BJ (cell line): ENCODE measurements around the gene DDR1. TPM values are rescaled to one million over a fixed set of nuclear protein-coding genes. Genes with fewer than 3 reads are reported as not detected.
A peak's percentile ranks its signal among the peaks of the same experiment; 100 is the strongest.

Experiments
- CTCF ChIA-PET: fragments of 350-600 bp; formaldehyde crosslinking; extraction: SDS; loops from one replicate; lab custom pipeline; 2021; ENCODE audit warnings: antibody characterized with exemption, inconsistent platforms; lab: Yijun Ruan, JAX
- POLR2A ChIA-PET: fragments of 300-600 bp; sonication (Branson Sonifier 250); formaldehyde crosslinking; extraction: SDS; loops from one replicate; lab custom pipeline; 2021; ENCODE audit warnings: antibody characterized with exemption; lab: Charles Lee
- DNase-seq: peaks from one replicate; pipeline ENCODE4 v3.0.0-alpha.2; 2011; ENCODE audit warnings: low read depth
- H3K27me3 ChIP-seq: 2 replicates; pipeline ENCODE4 v1.6.0; 2011; ENCODE audit warnings: low read length; ENCODE audit not compliant: control insufficient read depth, insufficient read depth
- H3K36me3 ChIP-seq: 2 replicates; pipeline ENCODE4 v1.5.1; 2011; ENCODE audit warnings: low read length; ENCODE audit not compliant: control insufficient read depth, insufficient read depth
- H3K4me3 ChIP-seq: 2 replicates; pipeline ENCODE4 v1.5.1; 2011; ENCODE audit warnings: low read depth, mild to moderate bottlenecking, control low read depth, low read length
- CTCF ChIP-seq: IDR thresholded peaks from 2 replicates; pipeline ENCODE4 v1.5.1; 2011; ENCODE audit warnings: low read depth, mild to moderate bottlenecking, control low read depth, inconsistent platforms, low read length, moderate library complexity; ENCODE audit not compliant: insufficient read depth
- polyA plus RNA-seq: library from polyadenylated mRNA; depleted of rRNA; stranded (reverse); fragments of >200 nt; gene quantifications from 2 replicates; pipeline ENCODE4 v1.2.3, GENCODE V29; 2011

Gene DDR1
- polyA plus RNA-seq, 1 experiment: 17.0 TPM

GRCh38 chr6:30877419-30878262, 6.7 kb upstream of the DDR1 start:
- CTCF ChIA-PET: interaction anchor here (0.6 to 12.0 kb wide), 25 partner anchors 10 to 202 kb away, joined by 3 to 274 read pairs (median 5); partner anchors contain the start of gene VARS2
- H3K4me3 ChIP-seq: peak overlapping the region; percentile 12; the same call in 1 of the 2 replicates
- DNase-seq: peak; percentile 34
- no peaks in the 10 kb centered on the region for H3K27me3 ChIP-seq
- POLR2A ChIA-PET: no interaction called here
- H3K36me3 ChIP-seq: no peaks in the 10 kb centered on the region
- peak; percentile 91 for TF ChIP-seq CTCF

GRCh38 chr6:30879684-30880427, 4.5 kb upstream of the DDR1 start:
- no peak for DNase-seq
- H3K4me3 ChIP-seq: no peak overlapping the region
- no peaks in the 10 kb centered on the region for H3K36me3 ChIP-seq
- ChIA-PET CTCF (interaction anchor here (1.0 to 12.0 kb wide), 7 partner anchors 9 to 219 kb away, joined by 3 to 274 read pairs (median 5); partner anchors contain the start of gene VARS2), POLR2A (no interaction called here)
- no peak for TF ChIP-seq CTCF
- no peaks in the 10 kb centered on the region for H3K27me3 ChIP-seq

- no peaks in the 10 kb centered on the region for H3K27me3 ChIP-seq
- no peak for DNase-seq
- CTCF ChIA-PET: interaction anchor here (1.0 to 12.0 kb wide), 8 partner anchors 10 to 199 kb away, joined by 3 to 274 read pairs (median 4); partner anchors contain the start of gene VARS2
- no peak overlapping the region for H3K4me3 ChIP-seq
- H3K36me3 ChIP-seq: no peaks in the 10 kb centered on the region
- no peak for TF ChIP-seq CTCF
- POLR2A ChIA-PET: no interaction called here
Measured at GRCh38 chr6:30880698-30881252, 3.5 kb upstream of the DDR1 start.

GRCh38 chr6:30881392-30882203, 2.7 kb upstream of the DDR1 start:
- TF ChIP-seq CTCF: no peak
- H3K27me3 ChIP-seq: no peaks in the 10 kb centered on the region
- ChIA-PET POLR2A (interaction anchor here (0.6 to 1.6 kb wide), 4 partner anchors 24 to 266 kb away, joined by 3 to 13 read pairs (median 6); no protein-coding TSS in a partner anchor), CTCF (interaction anchor here (0.8 to 12.0 kb wide), 10 partner anchors 9 to 203 kb away, joined by 3 to 274 read pairs (median 4); partner anchors contain the start of gene VARS2)
- no peak overlapping the region for H3K4me3 ChIP-seq
- DNase-seq: no peak
- H3K36me3 ChIP-seq: no peaks in the 10 kb centered on the region
